Hepatocyte (in vitro differentiated cells): ENCODE data around the gene LASP1NB.

Experiments used
- DNase-seq: peaks from one replicate; pipeline ENCODE4 v3.0.0-alpha.2; 2016; ENCODE audit warnings: low spot score
- H2AFZ ChIP-seq: fragments of 200-600 bp; sonication (generic); 2 replicates; pipeline ENCODE4 v1.6.0; 2016; ENCODE audit warnings: antibody characterized with exemption, mild to moderate bottlenecking
- H3K27ac ChIP-seq: fragments of 200-600 bp; sonication (generic); 2 replicates; pipeline ENCODE4 v1.5.1; 2016; ENCODE audit warnings: mild to moderate bottlenecking
- H3K27me3 ChIP-seq: fragments of 200-600 bp; sonication (generic); 2 replicates; pipeline ENCODE4 v1.6.1; 2016
- H3K36me3 ChIP-seq: fragments of 200-600 bp; sonication (generic); replicated peaks from 2 replicates; pipeline ENCODE4 v1.5.1; 2016; ENCODE audit warnings: low read depth; ENCODE audit not compliant: insufficient read depth
- H3K4me1 ChIP-seq: fragments of 200-600 bp; sonication (generic); 2 replicates; pipeline ENCODE4 v1.5.1; 2016; ENCODE audit warnings: mild to moderate bottlenecking, moderate library complexity; ENCODE audit not compliant: insufficient read depth
- H3K4me2 ChIP-seq: fragments of 200-600 bp; sonication (generic); 2 replicates; pipeline ENCODE4 v1.6.0; 2016
- H3K4me3 ChIP-seq: fragments of 200-600 bp; sonication (generic); 2 replicates; pipeline ENCODE4 v1.5.1; 2016; ENCODE audit warnings: mild to moderate bottlenecking
- H3K79me2 ChIP-seq: fragments of 200-600 bp; sonication (generic); 2 replicates; pipeline ENCODE4 v1.6.0; 2017; ENCODE audit warnings: mild to moderate bottlenecking
- H3K9me2 ChIP-seq: fragments of 200-600 bp; sonication (generic); replicated peaks from 2 replicates; pipeline ENCODE4 v1.6.0; 2017; ENCODE audit warnings: mild to moderate bottlenecking; ENCODE audit not compliant: insufficient read depth
- H3K9me3 ChIP-seq: fragments of 200-600 bp; sonication (generic); 2 replicates; pipeline ENCODE4 v1.5.1; 2016; ENCODE audit warnings: low read depth, mild to moderate bottlenecking
- H4K20me1 ChIP-seq: fragments of 200-600 bp; sonication (generic); 2 replicates; pipeline ENCODE4 v1.6.0; 2016; ENCODE audit warnings: mild to moderate bottlenecking; ENCODE audit not compliant: insufficient read depth, poor library complexity, severe bottlenecking
- CTCF ChIP-seq: fragments of 200-600 bp; sonication (generic); IDR thresholded peaks from 2 replicates; pipeline ENCODE4 v1.5.1; 2016; ENCODE audit warnings: antibody characterized with exemption, mild to moderate bottlenecking; ENCODE audit not compliant: poor library complexity
- EZH2 ChIP-seq: fragments of 200-600 bp; sonication (generic); IDR thresholded peaks from 2 replicates; pipeline ENCODE4 v1.6.1; 2016; ENCODE audit warnings: antibody characterized with exemption, mild to moderate bottlenecking, borderline replicate concordance
- EZH2phosphoT487 ChIP-seq: fragments of 200-600 bp; sonication (generic); IDR thresholded peaks from one replicate; pipeline ENCODE4 v1.6.1; 2018; ENCODE audit warnings: antibody characterized with exemption, mild to moderate bottlenecking, low read depth, moderate library complexity; ENCODE audit not compliant: unreplicated experiment, severe bottlenecking
- WGBS: methylation state at CpG from one replicate; pipeline ENCODE4 v1.1.6; 2016; ENCODE audit warnings: low lambda C conversion rate; ENCODE audit errors: missing lambda C conversion rate; 5-methylcytosine and 5-hydroxymethylcytosine counted together

The LASP1NB gene

DNA sequence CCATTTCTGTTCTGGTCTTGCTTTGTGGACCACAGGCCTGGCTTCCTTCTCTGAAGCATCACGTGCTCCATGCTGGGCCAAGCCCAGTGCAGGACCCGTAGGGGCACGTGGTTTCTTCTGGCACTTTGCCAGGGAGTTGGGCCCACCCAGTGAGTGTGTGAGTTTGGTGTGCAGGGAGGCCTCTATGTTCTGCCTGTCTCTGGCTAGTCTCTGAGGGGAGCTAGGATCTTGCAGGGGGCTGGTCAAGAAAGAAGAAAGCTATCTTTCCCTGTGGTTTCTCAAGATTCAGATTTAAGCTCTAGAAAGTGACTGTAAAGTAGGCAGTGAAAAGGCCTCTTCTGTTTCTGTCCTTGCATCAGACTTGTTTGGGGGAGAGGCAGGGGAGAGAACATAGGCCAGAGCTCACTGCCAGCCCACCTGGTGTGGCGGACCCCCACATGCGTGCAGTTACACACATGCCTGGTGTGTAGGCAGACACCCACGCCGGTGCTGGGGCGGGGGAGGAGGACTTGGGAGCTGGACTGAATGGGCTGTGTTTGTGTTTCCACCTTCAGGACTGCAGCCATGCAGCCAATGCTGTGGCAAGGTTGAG, 43.7 kb upstream of the LASP1NB start:
- WGBS: 44% methylated on average over 8 of the region's 8 CpGs
- Histone ChIP-seq H4K20me1 (peaks cover 95% of the 10 kb centered on the region), H3K36me3 (no peaks in the 10 kb centered on the region), H3K27me3 (no peaks in the 10 kb centered on the region), H3K4me3 (no peak overlapping the region), H3K9me2 (no peaks in the 10 kb centered on the region), H3K27ac (peak overlapping the region; percentile 65), H3K4me1 (peaks cover 94% of the 10 kb centered on the region), H2AFZ (no peak overlapping the region), H3K9me3 (no peaks in the 10 kb centered on the region), H3K79me2 (peaks cover 97% of the 10 kb centered on the region), H3K4me2 (peak overlapping the region; percentile 54)
- DNase-seq: peak; percentile 89
- TF ChIP-seq CTCF (no peak), EZH2phosphoT487 (no peak), EZH2 (no peak)

DNA sequence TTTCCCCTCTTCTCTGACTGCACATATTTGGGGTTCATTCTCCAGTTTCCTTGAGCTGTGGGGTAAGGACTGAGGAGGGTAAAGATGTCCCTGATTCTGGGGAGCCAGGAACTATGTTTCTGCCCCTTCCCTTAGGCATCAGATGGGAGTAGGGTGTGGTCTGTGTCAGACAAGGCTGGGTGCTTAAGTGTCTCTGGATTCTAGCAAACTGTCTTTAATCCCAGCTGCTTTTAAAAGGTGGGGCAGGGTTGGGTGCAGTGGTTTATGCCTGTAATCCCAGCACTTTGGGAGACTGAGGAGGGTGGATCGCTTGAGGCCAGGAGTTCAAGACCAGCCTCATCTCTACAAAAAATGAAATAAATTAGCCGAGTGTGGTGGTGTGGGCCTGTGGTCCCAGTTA, 42.5 kb upstream of the LASP1NB start:
- Histone ChIP-seq H3K4me3 (no peak overlapping the region), H3K79me2 (peaks cover 97% of the 10 kb centered on the region), H4K20me1 (peaks cover 95% of the 10 kb centered on the region), H3K4me2 (peak overlapping the region; percentile 54), H3K9me2 (no peaks in the 10 kb centered on the region), H2AFZ (no peak overlapping the region), H3K27ac (peak overlapping the region; percentile 65), H3K4me1 (peaks cover 87% of the 10 kb centered on the region), H3K9me3 (no peaks in the 10 kb centered on the region), H3K36me3 (no peaks in the 10 kb centered on the region), H3K27me3 (no peaks in the 10 kb centered on the region)
- no peak for DNase-seq
- TF ChIP-seq EZH2phosphoT487: no peak
- no peak for TF ChIP-seq EZH2
- 96% methylated on average over 2 of the region's 2 CpGs for WGBS

- Histone ChIP-seq H2AFZ (no peak overlapping the region), H4K20me1 (peaks cover 98% of the 10 kb centered on the region), H3K9me2 (no peaks in the 10 kb centered on the region), H3K4me3 (no peak overlapping the region), H3K4me2 (peak overlapping the region; percentile 65), H3K4me1 (peaks cover 79% of the 10 kb centered on the region), H3K27ac (peak overlapping the region; percentile 84), H3K9me3 (no peaks in the 10 kb centered on the region), H3K27me3 (no peaks in the 10 kb centered on the region), H3K79me2 (peaks cover 97% of the 10 kb centered on the region), H3K36me3 (no peaks in the 10 kb centered on the region)
- DNase-seq: peak; percentile 7
- TF ChIP-seq EZH2 (no peak), EZH2phosphoT487 (no peak), CTCF (no peak)
- WGBS: 81% methylated on average over 17 of the region's 19 CpGs
Observed at GRCh38 chr17:38883592-38884526, 41.6 kb upstream of the LASP1NB start.
